ENCODE measurements around the gene CMTM8. TPM values are rescaled to one million over a fixed set of nuclear protein-coding genes. Genes with fewer than 3 reads are reported as not detected.

Gene CMTM8, protein sequence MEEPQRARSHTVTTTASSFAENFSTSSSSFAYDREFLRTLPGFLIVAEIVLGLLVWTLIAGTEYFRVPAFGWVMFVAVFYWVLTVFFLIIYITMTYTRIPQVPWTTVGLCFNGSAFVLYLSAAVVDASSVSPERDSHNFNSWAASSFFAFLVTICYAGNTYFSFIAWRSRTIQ
- 14.3 and 24.5 TPM in 2 replicates for total RNA-seq (2014; rRNA removed; shearing (Covaris generic))
- polyA plus RNA-seq (2016; fragmentation: Nextera tagmentation; extraction: Ambion mirVana), result 19.9 and 22.2 TPM in 2 replicates
- long read RNA-seq, transcript CMTM8-201 (4 exons, 1,174 nt), result major isoform, 15 of 16 reads
- long read RNA-seq, partial matches to known transcripts, result 1 of 16 reads
- long read RNA-seq, other reads (novel, unspliced or antisense), result 0 of 16 reads

DNA sequence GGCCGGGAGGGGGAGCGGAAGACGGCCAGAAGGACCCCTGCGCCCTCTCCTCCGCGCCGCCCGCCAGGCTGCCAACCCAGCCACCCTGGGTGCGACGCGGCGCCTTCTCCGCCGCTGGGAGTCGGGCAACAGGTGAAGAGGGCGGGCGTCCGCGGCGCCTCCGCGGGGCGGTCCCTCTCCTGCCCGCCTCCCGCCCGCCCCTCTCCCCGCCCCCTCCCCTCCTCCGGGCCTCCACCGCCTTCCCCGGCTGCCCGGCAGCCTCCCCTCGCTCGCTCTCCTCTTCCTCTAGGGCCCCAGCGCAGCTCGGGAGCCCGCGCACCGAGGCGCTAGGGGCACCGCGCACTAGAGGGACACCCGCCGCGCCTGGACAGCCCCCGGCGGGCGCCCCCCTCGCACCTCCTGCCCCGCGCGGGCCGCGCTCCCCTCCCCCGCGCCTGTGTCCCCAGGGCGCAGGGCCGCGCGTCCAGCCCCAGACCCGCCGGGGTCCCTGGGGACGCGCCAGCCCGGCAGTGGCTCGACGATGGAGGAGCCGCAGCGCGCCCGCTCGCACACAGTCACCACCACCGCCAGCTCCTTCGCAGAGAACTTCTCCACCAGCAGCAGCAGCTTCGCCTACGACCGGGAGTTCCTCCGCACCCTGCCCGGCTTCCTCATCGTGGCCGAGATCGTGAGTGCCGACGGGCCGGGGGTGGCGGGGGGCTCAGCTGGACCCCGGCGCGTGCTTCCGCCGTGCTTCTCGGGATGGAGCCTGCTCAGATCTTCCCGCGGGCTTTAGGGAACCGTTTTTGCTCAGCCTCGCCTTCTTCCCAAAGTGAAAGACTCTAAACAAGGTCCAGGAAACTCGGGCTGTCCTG, at the start of gene CMTM8:
Gene CMTM8, plus strand, starts transcription at position 228 of the 854 bp plus-strand sequence. Its CDS starts 293 bp downstream, at position 521.
- Histone ChIP-seq H3K4me1 (ENCODE audit: insufficient read depth) (peaks cover 18% of the 10 kb centered on the region), H3K4me3 (peak within 1 kb of the TSS; percentile 88), H4K20me1 (replicated peaks; ENCODE audit: insufficient read depth) (peaks cover 9% of the 10 kb centered on the region; the same call in 1 of the 2 replicates), H3K79me2 (replicated peaks; ENCODE audit: insufficient read depth) (peaks cover 35% of the 10 kb centered on the region), H3K4me2 (peak within 1 kb of the TSS; percentile 89), H3K27ac (ENCODE audit: low read depth) (no peak within 1 kb of the TSS), H3F3A (replicated peaks; ENCODE audit: low read depth) (no peaks in the 10 kb centered on the region; the same call in 1 of the 2 replicates), H3K36me3 (ENCODE audit: insufficient read depth) (no peaks in the 10 kb centered on the region; the same call in 1 of the 2 replicates), H3K9me2 (ENCODE audit: insufficient read depth) (0 out of 2 replicates have a peak, but pooled peaks cover 3% of the 10 kb centered on the region), H2AFZ (peak within 1 kb of the TSS; percentile 96), H3K27me3 (ENCODE audit: insufficient read depth) (peaks cover 40% of the 10 kb centered on the region)
- ATAC-seq, result peak; percentile 84
- DNase-seq (ENCODE audit: low spot score), result peak; percentile 83
- peaks cover 14% of the 10 kb centered on the region; the same call in 2 of the 3 replicates for H3K9me3 Mint-ChIP-seq
- no peak within 1 kb of the TSS for H3K27ac Mint-ChIP-seq
- H3K36me3 Mint-ChIP-seq (ENCODE audit: low read depth), result peaks cover 12% of the 10 kb centered on the region
- TF ChIP-seq CREB1 (CRISPR knock-in tag; IDR thresholded peaks at IDR 0.05; ENCODE audit: low read depth) (no peak), ZNF114 (CRISPR knock-in tag; IDR thresholded peaks at IDR 0.05) (no peak), EZH2 (IDR thresholded peaks at IDR 0.05; ENCODE audit: low read depth, unreplicated experiment) (no peak), EZH2phosphoT487 (IDR thresholded peaks at IDR 0.05; ENCODE audit: unreplicated experiment) (no peak), POLR2AphosphoS5 (IDR thresholded peaks at IDR 0.05; ENCODE audit: low read depth) (peak; percentile 69)
- TF ChIP-seq, protein P1, sequence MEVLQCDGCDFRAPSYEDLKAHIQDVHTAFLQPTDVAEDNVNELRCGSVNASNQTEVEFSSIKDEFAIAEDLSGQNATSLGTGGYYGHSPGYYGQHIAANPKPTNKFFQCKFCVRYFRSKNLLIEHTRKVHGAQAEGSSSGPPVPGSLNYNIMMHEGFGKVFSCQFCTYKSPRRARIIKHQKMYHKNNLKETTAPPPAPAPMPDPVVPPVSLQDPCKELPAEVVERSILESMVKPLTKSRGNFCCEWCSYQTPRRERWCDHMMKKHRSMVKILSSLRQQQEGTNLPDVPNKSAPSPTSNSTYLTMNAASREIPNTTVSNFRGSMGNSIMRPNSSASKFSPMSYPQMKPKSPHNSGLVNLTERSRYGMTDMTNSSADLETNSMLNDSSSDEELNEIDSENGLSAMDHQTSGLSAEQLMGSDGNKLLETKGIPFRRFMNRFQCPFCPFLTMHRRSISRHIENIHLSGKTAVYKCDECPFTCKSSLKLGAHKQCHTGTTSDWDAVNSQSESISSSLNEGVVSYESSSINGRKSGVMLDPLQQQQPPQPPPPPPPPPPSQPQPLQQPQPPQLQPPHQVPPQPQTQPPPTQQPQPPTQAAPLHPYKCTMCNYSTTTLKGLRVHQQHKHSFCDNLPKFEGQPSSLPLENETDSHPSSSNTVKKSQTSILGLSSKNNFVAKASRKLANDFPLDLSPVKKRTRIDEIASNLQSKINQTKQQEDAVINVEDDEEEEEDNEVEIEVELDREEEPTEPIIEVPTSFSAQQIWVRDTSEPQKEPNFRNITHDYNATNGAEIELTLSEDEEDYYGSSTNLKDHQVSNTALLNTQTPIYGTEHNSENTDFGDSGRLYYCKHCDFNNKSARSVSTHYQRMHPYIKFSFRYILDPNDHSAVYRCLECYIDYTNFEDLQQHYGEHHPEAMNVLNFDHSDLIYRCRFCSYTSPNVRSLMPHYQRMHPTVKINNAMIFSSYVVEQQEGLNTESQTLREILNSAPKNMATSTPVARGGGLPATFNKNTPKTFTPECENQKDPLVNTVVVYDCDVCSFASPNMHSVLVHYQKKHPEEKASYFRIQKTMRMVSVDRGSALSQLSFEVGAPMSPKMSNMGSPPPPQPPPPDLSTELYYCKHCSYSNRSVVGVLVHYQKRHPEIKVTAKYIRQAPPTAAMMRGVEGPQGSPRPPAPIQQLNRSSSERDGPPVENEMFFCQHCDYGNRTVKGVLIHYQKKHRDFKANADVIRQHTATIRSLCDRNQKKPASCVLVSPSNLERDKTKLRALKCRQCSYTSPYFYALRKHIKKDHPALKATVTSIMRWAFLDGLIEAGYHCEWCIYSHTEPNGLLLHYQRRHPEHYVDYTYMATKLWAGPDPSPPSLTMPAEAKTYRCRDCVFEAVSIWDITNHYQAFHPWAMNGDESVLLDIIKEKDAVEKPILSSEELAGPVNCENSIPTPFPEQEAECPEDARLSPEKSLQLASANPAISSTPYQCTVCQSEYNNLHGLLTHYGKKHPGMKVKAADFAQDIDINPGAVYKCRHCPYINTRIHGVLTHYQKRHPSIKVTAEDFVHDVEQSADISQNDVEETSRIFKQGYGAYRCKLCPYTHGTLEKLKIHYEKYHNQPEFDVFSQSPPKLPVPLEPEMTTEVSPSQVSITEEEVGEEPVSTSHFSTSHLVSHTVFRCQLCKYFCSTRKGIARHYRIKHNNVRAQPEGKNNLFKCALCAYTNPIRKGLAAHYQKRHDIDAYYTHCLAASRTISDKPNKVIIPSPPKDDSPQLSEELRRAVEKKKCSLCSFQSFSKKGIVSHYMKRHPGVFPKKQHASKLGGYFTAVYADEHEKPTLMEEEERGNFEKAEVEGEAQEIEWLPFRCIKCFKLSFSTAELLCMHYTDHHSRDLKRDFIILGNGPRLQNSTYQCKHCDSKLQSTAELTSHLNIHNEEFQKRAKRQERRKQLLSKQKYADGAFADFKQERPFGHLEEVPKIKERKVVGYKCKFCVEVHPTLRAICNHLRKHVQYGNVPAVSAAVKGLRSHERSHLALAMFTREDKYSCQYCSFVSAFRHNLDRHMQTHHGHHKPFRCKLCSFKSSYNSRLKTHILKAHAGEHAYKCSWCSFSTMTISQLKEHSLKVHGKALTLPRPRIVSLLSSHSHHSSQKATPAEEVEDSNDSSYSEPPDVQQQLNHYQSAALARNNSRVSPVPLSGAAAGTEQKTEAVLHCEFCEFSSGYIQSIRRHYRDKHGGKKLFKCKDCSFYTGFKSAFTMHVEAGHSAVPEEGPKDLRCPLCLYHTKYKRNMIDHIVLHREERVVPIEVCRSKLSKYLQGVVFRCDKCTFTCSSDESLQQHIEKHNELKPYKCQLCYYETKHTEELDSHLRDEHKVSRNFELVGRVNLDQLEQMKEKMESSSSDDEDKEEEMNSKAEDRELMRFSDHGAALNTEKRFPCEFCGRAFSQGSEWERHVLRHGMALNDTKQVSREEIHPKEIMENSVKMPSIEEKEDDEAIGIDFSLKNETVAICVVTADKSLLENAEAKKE (CRISPR knock-in tag; IDR thresholded peaks at IDR 0.05), result no peak
- peaks cover 28% of the 10 kb centered on the region for H3K27me3 Mint-ChIP-seq (ENCODE audit: insufficient read depth, low read depth, poor library complexity)
- H3K4me3 Mint-ChIP-seq, result peak within 1 kb of the TSS; percentile 82
- H3K4me1 Mint-ChIP-seq, result peaks cover 18% of the 10 kb centered on the region
